Epithelial cell of proximal tubule (primary cell): ENCODE results near the gene DRG1. TPM values are rescaled to one million over a fixed set of nuclear protein-coding genes. Genes with fewer than 3 reads are reported as not detected.
"Not testable (repeated sequence)": the region's sequence is repeated elsewhere in the genome, so short reads cannot be mapped to it uniquely, and the experiment has no call there.

Experiments used
- DNase-seq: peaks from one replicate; pipeline ENCODE4 v3.0.0-alpha.2; 2011; ENCODE audit warnings: low read depth
- H3K4me3 ChIP-seq: 2 replicates; pipeline ENCODE4 v1.5.1; 2011; ENCODE audit warnings: low read depth, mild to moderate bottlenecking, low read length
- total RNA-seq: library from RNA; depleted of rRNA; stranded (reverse); fragments of >200 nt; gene quantifications from 2 replicates; pipeline ENCODE4 v1.2.3, GENCODE V29; 2015
- TF ChIP-seq, protein P1 (sequence below): conservative IDR thresholded peaks from 2 replicates; pipeline ENCODE4 v1.5.1; 2012; ENCODE audit warnings: low read depth, mild to moderate bottlenecking, low read length

The DRG1 gene
- total RNA-seq, 1 donor from 2014 or later, result 77.9 TPM

DNA sequence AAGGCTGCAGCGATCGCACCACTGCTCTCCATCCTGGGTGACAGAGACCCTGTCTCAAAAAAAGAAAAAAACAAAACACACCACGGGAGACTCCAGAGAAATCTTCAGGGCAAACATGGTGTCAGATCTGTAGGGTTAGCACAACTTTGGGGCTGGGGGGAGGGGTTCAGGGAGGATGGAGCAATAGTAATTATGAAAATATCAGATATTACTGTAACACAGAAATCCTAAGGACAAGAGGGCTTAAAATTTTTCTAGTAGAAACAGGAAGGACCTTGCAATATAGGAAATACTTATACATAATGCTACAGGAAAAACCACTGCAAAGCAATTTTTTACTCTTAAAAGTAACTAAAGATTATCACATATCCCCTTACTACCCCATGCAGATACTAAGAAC is 76.4 kb downstream of the DRG1 start:
- TF ChIP-seq, protein P1, sequence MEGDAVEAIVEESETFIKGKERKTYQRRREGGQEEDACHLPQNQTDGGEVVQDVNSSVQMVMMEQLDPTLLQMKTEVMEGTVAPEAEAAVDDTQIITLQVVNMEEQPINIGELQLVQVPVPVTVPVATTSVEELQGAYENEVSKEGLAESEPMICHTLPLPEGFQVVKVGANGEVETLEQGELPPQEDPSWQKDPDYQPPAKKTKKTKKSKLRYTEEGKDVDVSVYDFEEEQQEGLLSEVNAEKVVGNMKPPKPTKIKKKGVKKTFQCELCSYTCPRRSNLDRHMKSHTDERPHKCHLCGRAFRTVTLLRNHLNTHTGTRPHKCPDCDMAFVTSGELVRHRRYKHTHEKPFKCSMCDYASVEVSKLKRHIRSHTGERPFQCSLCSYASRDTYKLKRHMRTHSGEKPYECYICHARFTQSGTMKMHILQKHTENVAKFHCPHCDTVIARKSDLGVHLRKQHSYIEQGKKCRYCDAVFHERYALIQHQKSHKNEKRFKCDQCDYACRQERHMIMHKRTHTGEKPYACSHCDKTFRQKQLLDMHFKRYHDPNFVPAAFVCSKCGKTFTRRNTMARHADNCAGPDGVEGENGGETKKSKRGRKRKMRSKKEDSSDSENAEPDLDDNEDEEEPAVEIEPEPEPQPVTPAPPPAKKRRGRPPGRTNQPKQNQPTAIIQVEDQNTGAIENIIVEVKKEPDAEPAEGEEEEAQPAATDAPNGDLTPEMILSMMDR, result no peak
- no peak overlapping the region for H3K4me3 ChIP-seq
- no peak for DNase-seq

DNA sequence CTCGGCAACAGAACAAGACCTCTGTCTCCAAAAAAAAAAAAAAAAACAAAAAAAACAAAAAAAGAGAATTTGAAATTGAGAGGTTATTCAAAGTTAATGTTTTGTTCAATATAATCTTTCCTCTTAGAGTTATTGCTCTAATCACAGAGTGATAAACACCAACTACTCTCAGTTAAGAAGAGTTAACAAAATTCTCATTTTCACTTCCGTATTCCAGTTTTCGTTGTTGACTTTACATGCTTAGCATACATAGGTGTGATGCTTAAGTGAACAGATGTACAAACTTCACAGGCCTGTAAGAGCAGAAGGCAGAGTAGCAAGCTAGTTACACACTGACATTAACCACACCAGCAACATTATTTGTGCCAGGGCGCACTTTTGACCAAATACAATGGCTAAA is 77.9 kb downstream of the DRG1 start:
- DNase-seq, result no peak
- TF ChIP-seq, protein P1, result no peak
- no peak overlapping the region for H3K4me3 ChIP-seq

DNA sequence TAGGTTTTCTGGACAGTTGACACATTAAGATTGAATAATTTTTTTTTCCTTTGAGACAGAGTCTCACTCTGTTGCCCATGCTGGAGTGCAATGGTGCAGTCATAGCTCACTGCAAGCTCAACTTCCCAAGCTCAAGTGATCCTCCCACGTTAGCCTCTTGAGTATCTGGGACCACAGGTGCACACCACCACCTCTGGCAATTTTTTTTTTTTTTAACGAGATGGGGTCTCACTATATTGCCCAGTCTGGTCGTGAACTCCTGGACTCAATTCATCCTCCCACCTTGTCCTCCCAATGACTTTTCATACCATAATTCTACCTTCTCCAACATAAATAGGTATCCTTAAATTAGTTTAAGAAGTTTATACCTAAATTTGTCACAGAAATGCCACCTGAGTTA is 81.7 kb downstream of the DRG1 start:
- no peak for DNase-seq
- no peak overlapping the region for H3K4me3 ChIP-seq
- TF ChIP-seq, protein P1, result no peak

DNA sequence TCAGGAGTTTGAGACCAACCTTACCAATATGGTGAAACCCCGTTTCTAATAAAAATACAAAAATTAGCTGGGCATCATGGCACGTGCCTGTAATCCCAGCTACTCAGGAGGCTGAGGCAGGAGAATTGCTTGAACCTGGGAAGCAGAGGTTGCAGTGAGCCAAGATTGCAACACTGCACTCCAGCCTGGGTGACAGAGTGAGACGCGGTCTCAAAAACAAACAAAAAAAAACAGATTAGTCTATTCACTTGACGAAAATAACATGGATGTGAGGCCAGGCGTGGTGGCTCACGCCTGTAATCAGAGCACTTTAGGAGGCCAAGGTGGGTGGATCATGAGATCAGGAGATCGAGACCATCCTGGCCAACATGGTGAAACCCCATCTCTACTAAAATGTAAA is 83.1 kb downstream of the DRG1 start:
- not testable (repeated sequence) for H3K4me3 ChIP-seq, DNase-seq

Other genes with a start within 250 kb of the DRG1 start
- gene RNF185, start 239.4 kb upstream of the DRG1 start, total RNA-seq, result 19.7 and 21.8 TPM in 2 replicates
- gene LIMK2, start 187.3 kb upstream of the DRG1 start, total RNA-seq, result 26.5 and 30.5 TPM in 2 replicates
- 2.6 and 11.8 TPM in 2 replicates for gene PIK3IP1, start 107.1 kb upstream of the DRG1 start, total RNA-seq
- 30.8 and 31.4 TPM in 2 replicates for gene PATZ1, start 53.3 kb upstream of the DRG1 start, total RNA-seq
- gene EIF4ENIF1, start 90.2 kb downstream of the DRG1 start, total RNA-seq, result 11.1 and 12.7 TPM in 2 replicates
- 14.7 and 26.0 TPM in 2 replicates for gene SFI1, start 96.9 kb downstream of the DRG1 start, total RNA-seq